CD14-positive monocyte (primary cell): ENCODE measurements around the gene VWA5A. TPM values are rescaled to one million over a fixed set of nuclear protein-coding genes. Genes with fewer than 3 reads are reported as not detected.

Experiments
- DNase-seq, 3 donors: peaks; one replicate each; pipeline ENCODE4 v3.0.0-alpha.2; 2011 to 2022
- H2AFZ ChIP-seq: 2 replicates; pipeline ENCODE4 v1.6.0; 2012; ENCODE audit warnings: mild to moderate bottlenecking, low read depth, low read length, inconsistent platforms; ENCODE audit not compliant: insufficient read depth, poor library complexity, severe bottlenecking
- H3K27ac ChIP-seq, 2 donors: 1 replicate in 1 of 2; 2 replicates in 1 of 2; pipeline ENCODE4 v1.5.1; 2012 to 2013; ENCODE audit warnings: low read length in 2 of 2, control low read depth in 1 of 2, inconsistent platforms in 1 of 2, low read depth in 1 of 2, mild to moderate bottlenecking in 1 of 2
- H3K27me3 ChIP-seq, 2 donors: one replicate each; pipeline versions ENCODE4 v1.6.0 to v1.6.1; 2011 to 2013; ENCODE audit warnings: low read length in 2 of 2; ENCODE audit not compliant: control insufficient read depth in 2 of 2, insufficient read depth in 2 of 2
- H3K36me3 ChIP-seq, 2 donors: replicated peaks in 1 of 2; 1 replicate in 1 of 2; 2 replicates in 1 of 2; pipeline versions ENCODE4 v1.5.1 to v1.6.1; 2012 to 2013; ENCODE audit warnings: low read length in 2 of 2, control low read depth in 1 of 2, inconsistent platforms in 1 of 2, mild to moderate bottlenecking in 1 of 2; ENCODE audit not compliant: insufficient read depth in 2 of 2, control insufficient read depth in 1 of 2
- H3K4me1 ChIP-seq, 2 donors: 1 replicate in 1 of 2; 2 replicates in 1 of 2; pipeline versions ENCODE4 v1.5.1 to v1.6.1; 2012 to 2013; ENCODE audit warnings: low read length in 2 of 2, control low read depth in 1 of 2, inconsistent platforms in 1 of 2, mild to moderate bottlenecking in 1 of 2, moderate library complexity in 1 of 2; ENCODE audit not compliant: insufficient read depth in 2 of 2, control insufficient read depth in 1 of 2
- H3K4me2 ChIP-seq: replicated peaks from 2 replicates; pipeline ENCODE3; 2012; ENCODE audit warnings: low read length, moderate library complexity, mild to moderate bottlenecking; ENCODE audit not compliant: poor library complexity, severe bottlenecking; ENCODE audit errors: extremely low read depth
- H3K4me3 ChIP-seq, 3 experiments: fragments of 200-600 bp in 1 of 3; sonication (generic) in 1 of 3; replicated peaks in 1 of 3; 1 replicate in 2 of 3; 2 replicates in 1 of 3; pipeline ENCODE4 v1.5.1; 2011 to 2013; ENCODE audit warnings: low read length in 3 of 3, mild to moderate bottlenecking in 3 of 3, control low read depth in 2 of 3, low read depth in 2 of 3, inconsistent platforms in 1 of 3, moderate library complexity in 1 of 3
- H3K79me2 ChIP-seq: 2 replicates; pipeline ENCODE4 v1.6.0; 2012; ENCODE audit warnings: mild to moderate bottlenecking, control low read depth, inconsistent platforms, low read length, moderate library complexity; ENCODE audit not compliant: insufficient read depth
- H3K9ac ChIP-seq: 2 replicates; pipeline ENCODE4 v1.6.0; 2017; ENCODE audit warnings: low read length, mild to moderate bottlenecking; ENCODE audit not compliant: insufficient read depth, poor library complexity, severe bottlenecking
- H3K9me3 ChIP-seq, 2 donors: replicated peaks in 1 of 2; 1 replicate in 1 of 2; 2 replicates in 1 of 2; pipeline versions ENCODE4 v1.5.1 to v1.6.1; 2012 to 2013; ENCODE audit warnings: low read length in 2 of 2, control low read depth in 1 of 2; ENCODE audit not compliant: control insufficient read depth in 1 of 2, insufficient read depth in 1 of 2
- H4K20me1 ChIP-seq: 2 replicates; pipeline ENCODE4 v1.6.0; 2012; ENCODE audit warnings: mild to moderate bottlenecking, low read length, control low read depth, moderate library complexity; ENCODE audit not compliant: insufficient read depth
- H3K27ac Mint-ChIP-seq, 7 donors: one replicate each; pipeline ENCODE4 v1.8.0; 2020; ENCODE audit warnings: mild to moderate bottlenecking in 7 of 7, mixed read lengths in 7 of 7, moderate library complexity in 6 of 7, inconsistent platforms in 2 of 7
- H3K27me3 Mint-ChIP-seq, 3 donors: one replicate each; pipeline ENCODE4 v1.8.0; 2021 to 2022; ENCODE audit warnings: low read depth in 3 of 3, mild to moderate bottlenecking in 3 of 3, mixed read lengths in 3 of 3, moderate library complexity in 3 of 3, inconsistent platforms in 1 of 3
- H3K36me3 Mint-ChIP-seq, 2 donors: one replicate each; pipeline ENCODE4 v1.8.0; 2020; ENCODE audit warnings: mixed read lengths in 2 of 2, inconsistent platforms in 1 of 2, mild to moderate bottlenecking in 1 of 2
- H3K4me1 Mint-ChIP-seq: one replicate; pipeline ENCODE4 v1.8.0; 2020; ENCODE audit warnings: mild to moderate bottlenecking, mixed read lengths
- H3K4me3 Mint-ChIP-seq, 2 donors: one replicate each; pipeline ENCODE4 v1.8.0; 2020; ENCODE audit warnings: mild to moderate bottlenecking in 2 of 2, mixed read lengths in 2 of 2, moderate library complexity in 1 of 2
- H3K9me3 Mint-ChIP-seq, 7 donors: one replicate each; pipeline ENCODE4 v1.8.0; 2020 to 2022; ENCODE audit warnings: mixed read lengths in 7 of 7, mild to moderate bottlenecking in 6 of 7, moderate library complexity in 6 of 7, inconsistent platforms in 2 of 7
- CTCF ChIP-seq: fragments of 200-600 bp; IDR thresholded peaks from one replicate; pipeline ENCODE4 v1.8.0; 2022; ENCODE audit warnings: antibody characterized with exemption, mild to moderate bottlenecking
- WGBS: methylation state at CpG from one replicate; pipeline ENCODE4 v1.1.5; 2013; ENCODE audit warnings: missing lambda C conversion rate; ENCODE audit not compliant: insufficient coverage; 5-methylcytosine and 5-hydroxymethylcytosine counted together
- intact Hi-C, 2 donors: fragments of 100-400 bp; cut with micrococcal nuclease; formaldehyde crosslinking; loops; one replicate each; pipeline versions ENCODE4 v1.15.0 to v1.15.1; 2023
- polyA plus RNA-seq, 3 donors: library from polyadenylated mRNA; depleted of rRNA in 1 of 3; unstranded in 2 of 3; stranded (reverse) in 1 of 3; fragments of 300-500 nt in 2 of 3; fragments of >200 nt in 1 of 3; fragmentation: Illumina TruSeq in 2 of 3; gene quantifications; 1 replicate in 2 of 3; 2 replicates in 1 of 3; pipeline ENCODE4 v1.2.3, GENCODE V29; 2012 to 2021

Gene VWA5A
- polyA plus RNA-seq, 3 donors = 7.6 to 11.2 (median 8.8) TPM

GRCh38 chr11:124153821-124154220, 38.6 kb downstream of the VWA5A start:
- H3K4me3 ChIP-seq = no peak overlapping the region
- H3K27me3 ChIP-seq = no peaks in the 10 kb centered on the region
- intact Hi-C loops = no loop called here
- H3K27ac ChIP-seq = no peak overlapping the region
- no CpG with 5 or more reads among the region's 2 CpGs for WGBS
- no peak overlapping the region for H3K27ac Mint-ChIP-seq
- no peak overlapping the region for H3K4me2 ChIP-seq
- no peaks in the 10 kb centered on the region for H3K36me3 Mint-ChIP-seq
- no peaks in the 10 kb centered on the region for H3K27me3 Mint-ChIP-seq
- no peak for DNase-seq
- H3K4me1 Mint-ChIP-seq = peaks cover 2% of the 10 kb centered on the region
- H3K36me3 ChIP-seq = no peaks in the 10 kb centered on the region
- H3K79me2 ChIP-seq = no peaks in the 10 kb centered on the region
- no peak for TF ChIP-seq CTCF
- no peak overlapping the region for H3K4me3 Mint-ChIP-seq
- no peak overlapping the region for H2AFZ ChIP-seq
- H3K9ac ChIP-seq = no peak overlapping the region
- H4K20me1 ChIP-seq = no peaks in the 10 kb centered on the region
- H3K9me3 Mint-ChIP-seq = peaks cover 5 to 16% (median 12%) of the 10 kb centered on the region in 7 donors
- no peaks in the 10 kb centered on the region for H3K4me1 ChIP-seq
- peaks cover 3 to 12% of the 10 kb centered on the region in 2 donors for H3K9me3 ChIP-seq

GRCh38 chr11:124159481-124159880, 44.2 kb downstream of the VWA5A start:
- H3K36me3 ChIP-seq = no peaks in the 10 kb centered on the region
- Mint-ChIP-seq H3K36me3 (no peaks in the 10 kb centered on the region), H3K4me3 (no peak overlapping the region)

More at GRCh38 chr11:124159481-124159880, 44.2 kb downstream of the VWA5A start:
- Histone ChIP-seq H4K20me1 (no peaks in the 10 kb centered on the region), H3K27ac (no peak overlapping the region), H2AFZ (no peak overlapping the region), H3K4me3 (no peak overlapping the region), H3K9ac (no peak overlapping the region), H3K79me2 (no peaks in the 10 kb centered on the region), H3K4me2 (no peak overlapping the region), H3K4me1 (no peaks in the 10 kb centered on the region), H3K9me3 (no peaks in the 10 kb centered on the region), H3K27me3 (no peaks in the 10 kb centered on the region)
- intact Hi-C loops = no loop called here
- Mint-ChIP-seq H3K9me3 (peaks cover 0 to 5% (median 2%) of the 10 kb centered on the region in 7 donors), H3K4me1 (no peaks in the 10 kb centered on the region), H3K27me3 (peaks cover 0 to 4% (median 0%) of the 10 kb centered on the region in 3 donors), H3K27ac (no peak overlapping the region)
- no peak for DNase-seq
- no peak for TF ChIP-seq CTCF
